Fibroblast of pulmonary artery (primary cell): ENCODE measurements around the gene IGLON5.

ENCODE experiments used
- DNase-seq: peaks from one replicate; pipeline ENCODE4 v3.0.0-alpha.2; 2010; ENCODE audit warnings: low read depth
- H3K4me3 ChIP-seq: replicated peaks from 2 replicates; pipeline ENCODE4 v1.5.1; 2011; ENCODE audit warnings: low read depth, mild to moderate bottlenecking, control low read depth, low read length, moderate library complexity
- TF ChIP-seq, protein P1 (sequence below): IDR thresholded peaks from 2 replicates; pipeline ENCODE4 v1.5.1; 2011; ENCODE audit warnings: mild to moderate bottlenecking, control low read depth, low read length, inconsistent platforms; ENCODE audit errors: missing control alignments

The IGLON5 gene

DNA sequence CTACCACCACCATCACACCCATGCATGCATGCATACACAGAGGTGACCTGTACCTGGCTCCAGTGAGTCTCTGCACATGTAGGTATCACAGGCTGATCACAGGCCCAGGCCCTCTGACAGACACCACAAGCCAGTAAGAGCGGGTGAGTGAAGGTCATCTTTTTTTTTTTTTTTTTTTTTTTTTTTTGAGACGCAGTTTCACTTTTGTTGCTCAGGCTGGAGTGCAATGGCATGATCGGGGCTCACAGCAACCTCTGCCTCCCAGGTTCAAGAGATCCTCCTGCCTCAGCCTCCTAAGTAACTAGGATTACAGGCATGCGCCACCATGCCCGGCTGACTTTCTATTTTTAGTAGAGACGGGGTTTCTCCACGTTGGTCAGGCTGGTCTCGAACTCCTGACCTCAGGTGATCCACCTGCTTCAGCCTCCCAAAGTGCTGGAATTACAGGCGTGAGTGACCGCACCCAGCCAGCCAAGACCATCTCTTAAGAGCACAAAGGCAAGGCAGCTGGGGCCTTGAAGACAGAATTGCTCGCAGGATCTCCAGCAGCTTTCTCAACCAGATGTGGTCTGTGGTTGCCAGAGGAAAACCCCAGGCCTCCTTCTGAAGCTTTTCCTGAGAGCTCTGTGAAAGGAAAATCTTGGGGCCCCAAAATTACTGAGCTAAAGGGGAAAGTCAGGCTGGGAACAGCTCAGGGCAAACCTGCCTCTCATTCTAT is 64.2 kb downstream of the IGLON5 start:
- TF ChIP-seq, protein P1, sequence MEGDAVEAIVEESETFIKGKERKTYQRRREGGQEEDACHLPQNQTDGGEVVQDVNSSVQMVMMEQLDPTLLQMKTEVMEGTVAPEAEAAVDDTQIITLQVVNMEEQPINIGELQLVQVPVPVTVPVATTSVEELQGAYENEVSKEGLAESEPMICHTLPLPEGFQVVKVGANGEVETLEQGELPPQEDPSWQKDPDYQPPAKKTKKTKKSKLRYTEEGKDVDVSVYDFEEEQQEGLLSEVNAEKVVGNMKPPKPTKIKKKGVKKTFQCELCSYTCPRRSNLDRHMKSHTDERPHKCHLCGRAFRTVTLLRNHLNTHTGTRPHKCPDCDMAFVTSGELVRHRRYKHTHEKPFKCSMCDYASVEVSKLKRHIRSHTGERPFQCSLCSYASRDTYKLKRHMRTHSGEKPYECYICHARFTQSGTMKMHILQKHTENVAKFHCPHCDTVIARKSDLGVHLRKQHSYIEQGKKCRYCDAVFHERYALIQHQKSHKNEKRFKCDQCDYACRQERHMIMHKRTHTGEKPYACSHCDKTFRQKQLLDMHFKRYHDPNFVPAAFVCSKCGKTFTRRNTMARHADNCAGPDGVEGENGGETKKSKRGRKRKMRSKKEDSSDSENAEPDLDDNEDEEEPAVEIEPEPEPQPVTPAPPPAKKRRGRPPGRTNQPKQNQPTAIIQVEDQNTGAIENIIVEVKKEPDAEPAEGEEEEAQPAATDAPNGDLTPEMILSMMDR, result no peak
- no peak overlapping the region for H3K4me3 ChIP-seq
- DNase-seq, result no peak

DNA sequence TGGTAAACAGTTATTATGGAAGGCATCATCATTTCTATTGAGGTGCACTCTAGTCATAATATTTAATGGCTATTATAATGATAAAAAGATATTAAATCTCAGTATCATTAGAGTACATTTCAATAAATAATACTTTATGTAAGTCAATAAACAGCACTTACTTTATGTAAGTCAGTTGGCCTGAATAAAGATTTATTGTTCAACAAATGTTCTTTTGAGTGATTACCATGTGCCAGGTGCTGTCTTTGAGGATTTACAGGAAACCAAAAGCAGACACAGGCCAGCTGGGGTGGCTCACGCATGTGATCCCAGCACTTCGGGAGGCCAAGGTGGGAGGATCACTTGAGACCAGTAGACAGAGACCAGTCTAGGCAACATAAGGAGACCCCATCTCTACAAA is 66.0 kb downstream of the IGLON5 start:
- DNase-seq, result no peak
- TF ChIP-seq, protein P1, result no peak
- H3K4me3 ChIP-seq, result no peak overlapping the region

DNA sequence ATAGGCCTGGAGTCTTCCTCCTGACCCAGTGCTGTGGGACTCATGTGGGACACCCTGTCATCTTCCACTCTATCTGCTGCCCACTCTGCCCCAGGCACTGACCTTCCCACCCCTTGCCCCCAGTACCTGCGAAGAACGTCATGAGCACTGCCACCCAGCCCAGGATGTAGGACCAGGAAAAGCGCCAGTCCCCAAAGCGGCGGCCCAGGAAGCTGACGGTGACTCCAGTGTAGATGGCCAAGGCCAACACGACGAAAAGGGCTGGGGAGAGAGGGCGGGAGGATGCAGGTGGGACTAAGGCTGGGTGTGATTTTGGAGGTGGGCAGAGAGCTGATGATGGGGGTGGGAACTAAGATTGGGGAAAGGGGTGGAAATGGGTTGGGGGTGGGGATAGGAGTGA is 68.9 kb downstream of the IGLON5 start:
- TF ChIP-seq, protein P1, result no peak
- DNase-seq, result no peak
- H3K4me3 ChIP-seq, result no peak overlapping the region
